ENCODE results near the gene PRLH.

DNA sequence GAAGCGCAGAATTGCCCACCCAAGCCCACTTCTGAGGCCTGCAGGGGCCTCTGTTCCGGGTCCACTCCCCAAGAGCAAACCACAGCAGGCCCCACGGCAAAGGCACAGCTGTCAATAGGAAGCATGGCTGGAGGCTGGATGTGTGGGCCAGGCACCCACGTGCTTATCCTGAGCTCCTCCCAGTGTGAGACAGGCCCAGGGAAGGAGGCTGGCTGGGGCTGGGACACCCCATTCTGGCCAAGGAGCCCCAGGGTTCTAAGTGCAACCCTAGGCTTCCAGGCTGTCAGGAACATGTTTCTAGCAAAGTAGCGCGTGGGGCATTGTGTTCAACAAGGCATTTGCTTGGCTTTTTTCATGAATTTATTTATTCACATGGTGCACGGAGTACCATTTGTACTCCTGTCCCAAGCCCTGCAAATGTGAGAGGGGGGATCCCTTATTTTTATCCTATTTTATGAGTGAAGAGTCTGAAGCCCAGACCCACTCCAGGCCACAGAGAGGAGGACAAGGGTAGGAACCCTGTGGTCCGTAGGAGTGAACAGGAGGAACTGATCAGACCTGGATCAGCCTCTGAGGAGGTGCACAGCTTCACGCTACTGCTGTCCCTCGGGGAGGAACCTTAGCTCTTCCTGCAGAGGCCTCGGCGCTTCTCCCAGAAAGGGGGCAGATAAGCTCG lies 30.3 kb downstream of the PRLH start:
- no peak for TF ChIP-seq SALL1 (CRISPR knock-in tag; IDR thresholded peaks at IDR 0.05)
- no peak for TF ChIP-seq SP1 (IDR thresholded peaks at IDR 0.05)
- TF ChIP-seq SP1 (CRISPR knock-in tag; IDR thresholded peaks at IDR 0.05), result no peak
- TF ChIP-seq SMAD3 (CRISPR knock-in tag; IDR thresholded peaks at IDR 0.05), result no peak
- no peak for TF ChIP-seq ETV6 (CRISPR knock-in tag; conservative IDR thresholded peaks at IDR 0.05)
- TF ChIP-seq, protein P1, sequence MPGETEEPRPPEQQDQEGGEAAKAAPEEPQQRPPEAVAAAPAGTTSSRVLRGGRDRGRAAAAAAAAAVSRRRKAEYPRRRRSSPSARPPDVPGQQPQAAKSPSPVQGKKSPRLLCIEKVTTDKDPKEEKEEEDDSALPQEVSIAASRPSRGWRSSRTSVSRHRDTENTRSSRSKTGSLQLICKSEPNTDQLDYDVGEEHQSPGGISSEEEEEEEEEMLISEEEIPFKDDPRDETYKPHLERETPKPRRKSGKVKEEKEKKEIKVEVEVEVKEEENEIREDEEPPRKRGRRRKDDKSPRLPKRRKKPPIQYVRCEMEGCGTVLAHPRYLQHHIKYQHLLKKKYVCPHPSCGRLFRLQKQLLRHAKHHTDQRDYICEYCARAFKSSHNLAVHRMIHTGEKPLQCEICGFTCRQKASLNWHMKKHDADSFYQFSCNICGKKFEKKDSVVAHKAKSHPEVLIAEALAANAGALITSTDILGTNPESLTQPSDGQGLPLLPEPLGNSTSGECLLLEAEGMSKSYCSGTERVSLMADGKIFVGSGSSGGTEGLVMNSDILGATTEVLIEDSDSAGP (CRISPR knock-in tag; IDR thresholded peaks at IDR 0.05; ENCODE audit: borderline replicate concordance), result no peak
- no peak for TF ChIP-seq NR2F6 (IDR thresholded peaks at IDR 0.05)
- no peak for TF ChIP-seq NR2F6 (CRISPR knock-in tag; IDR thresholded peaks at IDR 0.05)
- TF ChIP-seq TARDBP (CRISPR knock-in tag; IDR thresholded peaks at IDR 0.05), result no peak
- TF ChIP-seq MAZ (IDR thresholded peaks at IDR 0.05; ENCODE audit: borderline replicate concordance, low read depth, low read length), result no peak
- TF ChIP-seq MAZ (CRISPR knock-in tag; IDR thresholded peaks at IDR 0.05; ENCODE audit: low read depth), result no peak
- no peak for TF ChIP-seq MTF1 (CRISPR knock-in tag; IDR thresholded peaks at IDR 0.05)
